CD8-positive, alpha-beta memory T cell (primary cell): Measurements from ENCODE around the gene SNRPA. TPM values are rescaled to one million over a fixed set of nuclear protein-coding genes. Genes with fewer than 3 reads are reported as not detected.
"Not testable (repeated sequence)": the region's sequence is repeated elsewhere in the genome, so short reads cannot be mapped to it uniquely, and the experiment has no call there.

Experiments used
- CTCF ChIA-PET: fragments of 350-600 bp; sonication (Branson Sonifier 250); formaldehyde crosslinking; loops from one replicate; lab custom pipeline; 2021; ENCODE audit warnings: antibody characterized with exemption; lab: Charles Lee
- POLR2A ChIA-PET: fragments of 350-600 bp; sonication (Branson Sonifier 250); formaldehyde crosslinking; loops from one replicate; lab custom pipeline; 2021; ENCODE audit warnings: antibody characterized with exemption; lab: Charles Lee
- DNase-seq, 5 donors: peaks; one replicate each; pipeline versions ENCODE4 v3.0.0 to v3.0.0-alpha.2; 2020 to 2022; ENCODE audit warnings: mixed read lengths in 1 of 5
- H3K27ac ChIP-seq: one replicate; pipeline ENCODE4 v1.7.0; 2013; ENCODE audit warnings: low read depth, mild to moderate bottlenecking, low read length, moderate library complexity
- H3K27me3 ChIP-seq: 2 replicates; pipeline ENCODE4 v1.7.0; 2013; ENCODE audit warnings: low read length, mild to moderate bottlenecking; ENCODE audit not compliant: insufficient read depth, poor library complexity, severe bottlenecking
- H3K36me3 ChIP-seq: 2 replicates; pipeline ENCODE4 v1.7.0; 2013; ENCODE audit warnings: mild to moderate bottlenecking, low read length, moderate library complexity; ENCODE audit not compliant: insufficient read depth
- H3K4me1 ChIP-seq: 2 replicates; pipeline ENCODE4 v1.7.0; 2013; ENCODE audit warnings: mild to moderate bottlenecking, low read length, moderate library complexity; ENCODE audit not compliant: insufficient read depth
- H3K4me3 ChIP-seq: 2 replicates; pipeline ENCODE4 v1.7.0; 2013; ENCODE audit warnings: mild to moderate bottlenecking, low read length
- H3K9me3 ChIP-seq: 2 replicates; pipeline ENCODE4 v1.7.0; 2013; ENCODE audit warnings: mild to moderate bottlenecking, low read length
- H3K27ac Mint-ChIP-seq, 8 donors: one replicate each; pipeline ENCODE4 v1.8.0; 2020 to 2021; ENCODE audit warnings: mixed read lengths in 8 of 8, mild to moderate bottlenecking in 6 of 8, inconsistent platforms in 3 of 8, moderate library complexity in 3 of 8
- H3K27me3 Mint-ChIP-seq, 2 donors: one replicate each; pipeline ENCODE4 v1.8.0; 2020 to 2021; ENCODE audit warnings: mixed read lengths in 2 of 2, mild to moderate bottlenecking in 1 of 2, moderate library complexity in 1 of 2
- H3K36me3 Mint-ChIP-seq, 3 donors: one replicate each; pipeline ENCODE4 v1.8.0; 2020 to 2021; ENCODE audit warnings: mixed read lengths in 3 of 3, inconsistent platforms in 1 of 3, mild to moderate bottlenecking in 1 of 3
- H3K4me1 Mint-ChIP-seq, 3 donors: one replicate each; pipeline ENCODE4 v1.8.0; 2020 to 2021; ENCODE audit warnings: mixed read lengths in 3 of 3, inconsistent platforms in 1 of 3, mild to moderate bottlenecking in 1 of 3
- H3K4me3 Mint-ChIP-seq, 7 donors: one replicate each; pipeline ENCODE4 v1.8.0; 2020 to 2021; ENCODE audit warnings: mixed read lengths in 7 of 7, mild to moderate bottlenecking in 6 of 7, moderate library complexity in 4 of 7, inconsistent platforms in 2 of 7
- H3K9me3 Mint-ChIP-seq, 5 donors: one replicate each; pipeline ENCODE4 v1.8.0; 2020 to 2022; ENCODE audit warnings: mixed read lengths in 5 of 5, mild to moderate bottlenecking in 3 of 5, moderate library complexity in 2 of 5, inconsistent platforms in 1 of 5
- polyA plus RNA-seq: library from polyadenylated mRNA; unstranded; fragments of 300-500 nt; fragmentation: Illumina TruSeq; gene quantifications from one replicate; pipeline ENCODE4 v1.2.3, GENCODE V29; 2021
- total RNA-seq, 2 experiments: library from RNA; stranded (reverse); gene quantifications; one replicate each; pipeline ENCODE4 v1.2.3, GENCODE V29; 2021

SNRPA gene
- total and polyA plus RNA-seq, 3 experiments from 2014 or later = 89.5 to 202 (median 202) TPM

DNA sequence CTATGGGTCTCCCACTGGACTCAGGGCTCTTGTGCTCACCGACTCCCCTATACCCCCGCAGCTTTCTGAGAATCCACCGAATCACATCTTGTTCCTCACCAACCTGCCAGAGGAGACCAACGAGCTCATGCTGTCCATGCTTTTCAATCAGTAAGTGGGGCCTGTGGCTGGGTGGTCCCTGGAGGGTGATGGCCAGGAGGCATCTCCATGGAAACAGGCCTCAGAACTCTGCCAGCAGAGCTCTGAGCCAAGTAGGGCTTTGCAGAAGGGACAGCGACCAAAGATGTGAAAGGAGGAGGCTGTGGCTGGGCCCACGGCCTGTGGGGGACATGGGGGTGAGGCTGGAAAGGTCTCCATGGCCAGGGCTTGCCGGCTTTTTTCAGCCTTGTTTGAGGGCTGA, 12.5 kb downstream of the SNRPA start:
- no peak overlapping the region for H3K4me3 ChIP-seq
- Mint-ChIP-seq H3K27me3 (no peaks in the 10 kb centered on the region), H3K4me3 (peak overlapping the region in 1 of 7 donors; percentile 51), H3K36me3 (peaks cover 21 to 77% (median 31%) of the 10 kb centered on the region in 3 donors), H3K9me3 (no peaks in the 10 kb centered on the region), H3K4me1 (peaks cover 42 to 62% (median 59%) of the 10 kb centered on the region in 3 donors), H3K27ac (peak overlapping the region; percentile 51 to 96 (median 90))
- POLR2A ChIA-PET = no interaction called here
- H3K36me3 ChIP-seq = peaks cover 65% of the 10 kb centered on the region
- DNase-seq = no peak
- no peaks in the 10 kb centered on the region for H3K27me3 ChIP-seq
- H3K9me3 ChIP-seq = no peaks in the 10 kb centered on the region
- CTCF ChIA-PET = no interaction called here
- peaks cover 28% of the 10 kb centered on the region for H3K4me1 ChIP-seq
- no peak overlapping the region for H3K27ac ChIP-seq

DNA sequence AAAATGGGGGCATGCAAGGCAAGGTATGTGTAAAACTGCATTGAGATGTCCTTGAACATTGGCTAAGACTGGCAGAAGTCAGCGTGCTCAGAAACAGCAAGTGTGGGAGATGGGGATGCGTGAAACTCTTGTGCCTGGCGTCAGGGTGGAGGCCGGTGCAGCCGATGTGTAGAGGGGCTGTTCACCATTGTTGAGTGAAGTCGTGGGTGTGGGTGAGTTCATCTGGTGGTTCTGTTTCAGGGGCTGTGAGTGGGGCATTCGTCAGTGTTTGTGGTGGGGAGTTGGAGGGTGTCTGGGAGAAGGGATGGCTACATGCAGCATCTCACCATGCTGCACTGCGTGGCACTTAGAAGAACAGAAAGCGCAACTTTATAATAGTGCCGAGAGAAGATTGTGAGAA, 13.0 kb downstream of the SNRPA start:
- H3K27ac ChIP-seq = no peak overlapping the region
- H3K36me3 ChIP-seq = peaks cover 65% of the 10 kb centered on the region
- Mint-ChIP-seq H3K9me3 (no peaks in the 10 kb centered on the region), H3K36me3 (peaks cover 21 to 77% (median 31%) of the 10 kb centered on the region in 3 donors), H3K4me3 (peak overlapping the region in 4 of 7 donors; percentile 8 to 83 (median 38)), H3K27ac (peak overlapping the region; percentile 51 to 96 (median 90)), H3K4me1 (peaks cover 42 to 63% (median 59%) of the 10 kb centered on the region in 3 donors), H3K27me3 (no peaks in the 10 kb centered on the region)
- DNase-seq = no peak
- no peaks in the 10 kb centered on the region for H3K9me3 ChIP-seq
- POLR2A ChIA-PET = interaction anchor here (0.6 kb wide), 1 partner anchor 10 kb away, joined by 3 read pairs; no protein-coding TSS in a partner anchor
- H3K4me3 ChIP-seq = no peak overlapping the region
- H3K4me1 ChIP-seq = peaks cover 28% of the 10 kb centered on the region
- H3K27me3 ChIP-seq = no peaks in the 10 kb centered on the region
- CTCF ChIA-PET = no interaction called here

DNA sequence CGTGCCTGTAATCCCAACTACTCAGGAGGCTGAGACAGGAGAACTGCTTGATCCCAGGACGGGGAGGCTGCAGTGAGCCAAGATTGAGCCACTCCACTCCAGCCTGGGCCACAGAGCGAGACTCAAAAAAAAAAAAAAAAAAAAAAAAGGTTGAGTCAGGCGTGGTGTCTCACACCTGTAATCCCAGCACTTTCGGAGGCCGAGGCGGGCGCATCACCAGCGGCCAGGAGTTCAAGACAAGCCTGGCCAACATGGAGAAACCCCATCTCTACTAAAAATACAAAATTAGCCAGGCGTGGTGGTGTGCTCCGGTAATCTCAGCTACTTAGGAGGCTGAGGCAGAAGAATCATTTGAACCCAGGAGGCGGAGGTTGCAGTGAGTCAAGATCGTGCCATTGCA, 15.4 kb downstream of the SNRPA start:
- POLR2A ChIA-PET = interaction anchor here (1.2 kb wide), 1 partner anchor 12 kb away, joined by 3 read pairs; the partner anchor contains the start of gene RAB4B
- CTCF ChIA-PET = interaction anchor here (1.0 to 1.6 kb wide), 3 partner anchors 12 to 53 kb away, joined by 3 to 5 read pairs (median 3); partner anchors contain the start of gene RAB4B
- H3K27me3 Mint-ChIP-seq, H3K4me3 ChIP-seq, H3K9me3 ChIP-seq, H3K9me3 Mint-ChIP-seq, DNase-seq, H3K27ac ChIP-seq, H3K4me3 Mint-ChIP-seq, H3K27me3 ChIP-seq: not testable (repeated sequence)
- peaks cover 33% of the 10 kb centered on the region for H3K4me1 ChIP-seq
- H3K4me1 Mint-ChIP-seq = peaks cover 45 to 61% (median 57%) of the 10 kb centered on the region in 3 donors
- H3K27ac Mint-ChIP-seq = peak overlapping the region in 2 of 8 donors; percentile 21 to 72
- H3K36me3 ChIP-seq = peaks cover 47% of the 10 kb centered on the region
- H3K36me3 Mint-ChIP-seq = peaks cover 21 to 66% (median 29%) of the 10 kb centered on the region in 3 donors

DNA sequence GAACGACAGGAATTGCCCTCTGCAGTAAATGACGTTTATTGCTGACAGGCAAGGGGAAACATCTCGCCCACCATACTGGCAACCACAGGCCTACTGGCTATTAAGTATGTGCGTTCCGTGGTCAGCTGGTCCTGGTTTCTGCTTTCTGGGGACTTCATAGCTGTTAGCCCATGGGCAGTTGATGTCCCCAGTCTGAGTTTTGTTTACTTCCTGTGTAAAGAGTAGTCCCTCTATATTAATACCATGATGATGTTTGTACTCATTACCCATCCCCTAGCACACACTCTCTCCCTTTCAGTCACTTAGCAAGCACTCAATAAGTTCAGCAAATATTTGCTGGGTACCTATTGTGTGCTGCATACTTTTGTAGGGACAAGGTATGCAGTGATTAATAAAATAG, 17.9 kb downstream of the SNRPA start:
- ChIA-PET POLR2A (no interaction called here), CTCF (interaction anchor here (1.2 kb wide), 1 partner anchor 10 kb away, joined by 3 read pairs; no protein-coding TSS in a partner anchor)
- peaks cover 13 to 46% (median 21%) of the 10 kb centered on the region in 3 donors for H3K36me3 Mint-ChIP-seq
- Histone ChIP-seq H3K27ac (peak overlapping the region; percentile 4), H3K4me1 (peaks cover 27% of the 10 kb centered on the region), H3K36me3 (peaks cover 23% of the 10 kb centered on the region), H3K4me3 (no peak overlapping the region), H3K27me3 (no peaks in the 10 kb centered on the region), H3K9me3 (no peaks in the 10 kb centered on the region)
- no peaks in the 10 kb centered on the region for H3K27me3 Mint-ChIP-seq
- no peak for DNase-seq
- no peaks in the 10 kb centered on the region for H3K9me3 Mint-ChIP-seq
- peak overlapping the region in 2 of 8 donors; percentile 19 to 75 for H3K27ac Mint-ChIP-seq
- no peak overlapping the region for H3K4me3 Mint-ChIP-seq
- H3K4me1 Mint-ChIP-seq = peaks cover 29 to 38% (median 35%) of the 10 kb centered on the region in 3 donors

DNA sequence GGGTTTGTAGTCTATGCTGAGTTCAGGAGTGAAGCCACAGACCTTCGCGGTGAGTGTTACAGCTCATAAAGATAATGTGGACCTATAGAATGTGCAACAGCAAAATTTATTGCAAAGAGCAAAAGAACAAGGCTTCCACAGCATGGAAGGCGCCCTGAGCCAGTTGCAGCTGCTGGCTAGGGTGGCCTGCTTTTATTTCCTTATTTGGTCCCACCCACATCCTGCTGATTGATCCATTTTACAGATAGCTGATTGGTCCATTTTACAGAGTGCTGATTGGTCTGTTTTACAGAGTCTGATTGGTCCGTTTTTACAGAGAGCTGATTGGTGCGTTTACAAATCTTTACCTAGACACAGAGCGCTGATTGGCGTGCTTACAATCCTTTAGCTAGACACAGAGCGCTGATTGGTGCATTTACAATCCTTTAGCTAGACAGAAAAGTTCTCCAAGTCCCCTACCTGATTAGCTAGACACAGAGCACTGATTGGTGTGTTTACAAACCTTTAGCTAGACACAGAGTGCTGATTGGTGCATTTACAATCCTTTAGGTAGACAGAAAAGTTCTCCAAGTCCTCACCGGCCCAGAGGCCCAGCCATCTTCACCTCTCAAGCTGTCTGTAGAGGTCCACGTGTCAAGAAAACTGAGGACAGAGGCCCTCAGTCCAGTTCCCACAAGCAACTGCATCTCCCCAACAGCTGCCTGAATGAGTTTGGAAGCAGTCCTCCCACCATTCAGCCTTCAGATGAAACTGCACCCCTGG, 20.3 kb downstream of the SNRPA start:
- not testable (repeated sequence) for H3K9me3 ChIP-seq, H3K36me3 ChIP-seq, H3K4me3 ChIP-seq, H3K27ac ChIP-seq, H3K9me3 Mint-ChIP-seq, H3K27me3 ChIP-seq, H3K4me1 ChIP-seq, H3K27me3 Mint-ChIP-seq
- peak overlapping the region in 2 of 7 donors; percentile 6 to 49 for H3K4me3 Mint-ChIP-seq
- CTCF ChIA-PET = interaction anchor here (0.9 to 1.8 kb wide), 2 partner anchors 11 to 34 kb away, joined by 3 to 6 read pairs; no protein-coding TSS in a partner anchor
- H3K36me3 Mint-ChIP-seq = peaks cover 0 to 25% (median 8%) of the 10 kb centered on the region in 3 donors
- POLR2A ChIA-PET = interaction anchor here (0.5 to 1.2 kb wide), 3 partner anchors 18 to 30 kb away, joined by 3 to 6 read pairs (median 4); partner anchors contain the start of genes ACTMAP and SNRPA
- H3K4me1 Mint-ChIP-seq = peaks cover 13 to 19% (median 13%) of the 10 kb centered on the region in 3 donors
- DNase-seq = peak in 2 of 5 donors; percentile 32 to 35
- peak overlapping the region in 6 of 8 donors; percentile 17 to 86 (median 48) for H3K27ac Mint-ChIP-seq

DNA sequence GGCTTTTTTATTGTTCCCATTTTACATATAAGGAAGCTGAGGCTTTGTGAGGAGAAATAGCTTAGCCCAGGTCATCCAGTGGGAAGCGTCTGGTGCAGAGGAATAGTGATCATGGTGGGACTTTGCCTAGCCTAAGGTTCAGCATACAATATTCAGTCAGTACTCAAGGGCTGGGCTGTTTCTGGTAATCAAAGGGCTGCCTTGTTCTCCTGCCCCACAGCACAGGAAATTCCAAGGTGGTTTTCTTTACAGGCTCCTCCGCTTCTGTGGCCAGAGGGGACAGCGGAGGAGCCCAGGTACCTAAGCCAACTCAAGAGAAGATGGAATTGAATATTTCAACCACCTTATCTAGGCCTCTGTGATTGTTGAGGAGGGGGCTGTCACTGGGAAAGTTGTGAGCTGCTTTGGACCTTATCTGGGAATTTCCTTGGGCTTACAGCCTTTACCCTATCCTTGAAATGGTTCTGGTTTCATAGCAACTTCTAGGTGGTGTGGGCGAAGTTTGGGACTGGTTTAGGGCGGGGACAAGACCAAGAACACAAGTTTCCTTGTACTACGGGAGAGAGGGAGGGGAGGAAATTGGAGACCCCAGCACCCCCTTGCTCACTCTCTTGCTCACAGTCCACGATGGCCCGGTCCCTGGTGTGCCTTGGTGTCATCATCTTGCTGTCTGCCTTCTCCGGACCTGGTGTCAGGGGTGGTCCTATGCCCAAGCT, 24.1 kb downstream of the SNRPA start, which contains the start of gene MIA:
Gene MIA (plus strand): TSS at position 606 of the 716 bp plus-strand sequence. CDS start 22 bp downstream, at position 628.
- Histone ChIP-seq H3K27me3 (no peaks in the 10 kb centered on the region), H3K36me3 (no peaks in the 10 kb centered on the region), H3K4me1 (peaks cover 32% of the 10 kb centered on the region), H3K9me3 (no peaks in the 10 kb centered on the region), H3K27ac (peak within 1 kb of the TSS; percentile 95), H3K4me3 (no peak within 1 kb of the TSS)
- Mint-ChIP-seq H3K9me3 (no peaks in the 10 kb centered on the region), H3K4me3 (peak within 1 kb of the TSS in 3 of 7 donors; percentile 30 to 44 (median 36)), H3K4me1 (peaks cover 34 to 43% (median 39%) of the 10 kb centered on the region in 3 donors), H3K27me3 (no peaks in the 10 kb centered on the region), H3K36me3 (peaks cover 0 to 27% (median 8%) of the 10 kb centered on the region in 3 donors), H3K27ac (peak within 1 kb of the TSS in 7 of 8 donors; percentile 8 to 98 (median 72))
- CTCF ChIA-PET = interaction anchor here (0.8 to 3.6 kb wide), 2 partner anchors 12 to 44 kb away, joined by 3 to 28 read pairs; no protein-coding TSS in a partner anchor
- POLR2A ChIA-PET = no interaction called here
- no peak for DNase-seq

DNA sequence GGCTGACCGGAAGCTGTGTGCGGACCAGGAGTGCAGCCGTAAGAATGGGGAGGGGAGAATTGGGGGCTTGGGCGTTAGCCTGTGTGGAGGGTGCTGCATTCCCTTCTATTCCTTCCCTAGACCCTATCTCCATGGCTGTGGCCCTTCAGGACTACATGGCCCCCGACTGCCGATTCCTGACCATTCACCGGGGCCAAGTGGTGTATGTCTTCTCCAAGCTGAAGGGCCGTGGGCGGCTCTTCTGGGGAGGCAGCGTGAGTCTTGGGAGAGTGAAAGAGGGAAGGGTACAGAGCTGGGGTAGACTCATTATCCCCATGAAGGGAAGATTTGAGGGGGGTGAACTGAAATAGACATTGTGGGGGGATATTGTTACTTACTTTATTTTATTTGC, 24.6 kb downstream of the SNRPA start:
- peak overlapping the region in 5 of 8 donors; percentile 8 to 72 (median 29) for H3K27ac Mint-ChIP-seq
- peaks cover 36 to 45% (median 36%) of the 10 kb centered on the region in 3 donors for H3K4me1 Mint-ChIP-seq
- CTCF ChIA-PET = interaction anchor here (0.8 to 3.6 kb wide), 2 partner anchors 12 to 44 kb away, joined by 3 to 28 read pairs; no protein-coding TSS in a partner anchor

More for the DNA sequence above, 24.6 kb downstream of the SNRPA start:
- Histone ChIP-seq H3K27ac (no peak overlapping the region), H3K9me3 (no peaks in the 10 kb centered on the region), H3K4me1 (peaks cover 36% of the 10 kb centered on the region), H3K36me3 (no peaks in the 10 kb centered on the region), H3K27me3 (no peaks in the 10 kb centered on the region), H3K4me3 (no peak overlapping the region)
- Mint-ChIP-seq H3K4me3 (peak overlapping the region in 1 of 7 donors; percentile 36), H3K36me3 (peaks cover 0 to 29% (median 8%) of the 10 kb centered on the region in 3 donors), H3K9me3 (no peaks in the 10 kb centered on the region), H3K27me3 (peaks cover 0 to 1% of the 10 kb centered on the region in 2 donors)
- no peak for DNase-seq
- POLR2A ChIA-PET = interaction anchor here (4.1 kb wide), 1 partner anchor 22 kb away, joined by 110 read pairs; the partner anchor contains the start of genes ACTMAP and SNRPA
